Suprapubic skin (tissue), 4 donors: ENCODE data around the gene FGD5.

Experiments
- CTCF ChIP-seq, 2 donors: fragments of 200-600 bp in 1 of 2; fragments of 450-650 bp in 1 of 2; sonication (generic) in 1 of 2; IDR thresholded peaks; one replicate each; pipeline ENCODE4 v1.5.1; 2016 to 2019; ENCODE audit warnings: antibody characterized with exemption in 2 of 2, mild to moderate bottlenecking in 1 of 2, moderate library complexity in 1 of 2
- POLR2A ChIP-seq, 2 donors: fragments of 450-650 bp; IDR thresholded peaks; one replicate each; pipeline ENCODE4 v1.6.1; 2017; ENCODE audit warnings: antibody characterized with exemption in 2 of 2, mild to moderate bottlenecking in 2 of 2, moderate library complexity in 2 of 2
- POLR2AphosphoS5 ChIP-seq, 3 donors: sonication (generic); formaldehyde crosslinking; IDR thresholded peaks; one replicate each; pipeline ENCODE4 v1.6.1; 2017; ENCODE audit warnings: antibody characterized with exemption in 3 of 3

GRCh38 chr3:14941871-14942270 is 123.1 kb downstream of the FGD5 start:
- TF ChIP-seq CTCF (IDR thresholded peaks at IDR 0.05) = no peak
- no peak for TF ChIP-seq POLR2A (IDR thresholded peaks at IDR 0.05)
- no peak for TF ChIP-seq POLR2AphosphoS5 (IDR thresholded peaks at IDR 0.05)
